Measurements from ENCODE around the gene ORM1.
"Not testable (repeated sequence)": the region's sequence is repeated elsewhere in the genome, so short reads cannot be mapped to it uniquely, and the experiment has no call there.

ORM1 gene

DNA sequence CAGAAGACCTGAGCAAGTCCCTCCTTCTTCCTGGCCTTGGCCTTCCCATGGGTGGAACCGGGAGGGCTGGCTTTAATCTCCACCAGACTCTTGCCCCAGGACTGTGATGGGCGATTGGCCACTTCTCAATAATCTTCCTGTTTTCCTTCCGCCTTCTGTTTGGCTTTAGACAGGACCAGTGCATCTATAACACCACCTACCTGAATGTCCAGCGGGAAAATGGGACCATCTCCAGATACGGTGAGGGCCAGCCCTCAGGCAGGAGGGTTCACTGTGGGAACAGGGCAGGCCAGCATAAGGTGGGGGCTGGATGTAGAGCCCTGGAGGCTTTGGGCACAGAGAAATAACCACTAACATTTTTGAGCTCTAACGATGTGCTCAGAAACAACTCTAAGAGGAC, 951 bp downstream of the ORM1 start:
- not testable (repeated sequence) for DNase-seq (ENCODE audit: low read depth, low spot score)

DNA sequence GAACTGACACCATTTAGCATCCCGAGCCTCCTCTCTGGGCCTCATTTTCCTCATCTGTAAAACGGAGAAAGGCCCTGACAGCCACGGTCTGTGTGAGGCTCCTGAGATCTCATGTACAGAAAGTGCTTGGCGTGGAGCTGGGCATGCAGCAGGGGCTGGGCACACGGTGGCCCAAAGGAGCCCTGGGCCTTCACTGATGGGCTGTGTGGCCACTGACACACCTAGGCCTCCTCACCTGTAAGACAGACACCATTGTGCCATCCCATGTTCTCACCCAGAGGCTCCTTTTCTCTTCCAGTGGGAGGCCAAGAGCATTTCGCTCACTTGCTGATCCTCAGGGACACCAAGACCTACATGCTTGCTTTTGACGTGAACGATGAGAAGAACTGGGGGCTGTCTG, 1.6 kb downstream of the ORM1 start:
- DNase-seq (ENCODE audit: low read depth, low spot score), result no peak

DNA sequence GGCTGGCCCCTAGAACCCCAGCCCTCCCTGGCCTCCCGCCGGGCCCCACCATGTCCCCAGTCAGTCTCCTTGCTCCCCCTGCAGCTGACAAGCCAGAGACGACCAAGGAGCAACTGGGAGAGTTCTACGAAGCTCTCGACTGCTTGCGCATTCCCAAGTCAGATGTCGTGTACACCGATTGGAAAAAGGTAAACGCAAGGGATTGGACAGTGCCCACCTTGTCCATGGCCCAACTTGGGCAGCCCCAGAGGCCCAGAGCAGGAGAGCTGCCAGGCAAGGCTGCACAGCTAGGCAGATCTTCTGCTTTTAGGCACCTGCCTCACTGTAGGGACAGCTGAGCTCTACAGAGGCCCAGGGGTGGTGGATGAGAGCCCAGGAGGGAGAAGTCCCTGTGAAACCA, 2.1 kb downstream of the ORM1 start:
- DNase-seq (ENCODE audit: low read depth, low spot score), result not testable (repeated sequence)

DNA sequence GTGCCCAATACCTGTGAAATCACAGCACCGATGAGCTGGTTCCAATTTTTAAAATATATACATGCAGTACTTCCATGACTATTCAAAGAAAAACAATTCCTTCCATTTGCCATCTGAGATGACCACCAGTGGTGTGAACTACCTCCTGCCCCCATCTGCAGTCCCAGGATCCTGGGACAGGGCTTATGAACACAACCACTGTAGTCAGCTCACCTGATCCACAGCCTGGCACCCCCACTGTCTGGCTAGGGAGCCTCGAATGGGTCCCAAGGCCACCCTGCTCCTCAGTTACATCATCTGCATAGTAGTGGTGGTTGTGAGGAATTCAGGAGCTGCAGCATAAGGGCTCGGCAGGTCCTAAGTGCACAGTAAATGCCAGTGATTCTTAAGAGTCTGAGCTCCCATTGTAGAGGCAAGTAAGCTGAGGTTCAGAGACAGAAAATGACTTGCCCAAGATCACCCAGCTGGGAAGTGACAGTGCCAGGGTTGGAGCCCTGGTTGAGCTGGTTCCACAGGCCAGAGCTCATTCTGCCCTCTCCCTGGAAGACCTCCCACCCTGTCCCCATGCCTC, 2.9 kb downstream of the ORM1 start:
- DNase-seq (ENCODE audit: low read depth, low spot score), result not testable (repeated sequence)

DNA sequence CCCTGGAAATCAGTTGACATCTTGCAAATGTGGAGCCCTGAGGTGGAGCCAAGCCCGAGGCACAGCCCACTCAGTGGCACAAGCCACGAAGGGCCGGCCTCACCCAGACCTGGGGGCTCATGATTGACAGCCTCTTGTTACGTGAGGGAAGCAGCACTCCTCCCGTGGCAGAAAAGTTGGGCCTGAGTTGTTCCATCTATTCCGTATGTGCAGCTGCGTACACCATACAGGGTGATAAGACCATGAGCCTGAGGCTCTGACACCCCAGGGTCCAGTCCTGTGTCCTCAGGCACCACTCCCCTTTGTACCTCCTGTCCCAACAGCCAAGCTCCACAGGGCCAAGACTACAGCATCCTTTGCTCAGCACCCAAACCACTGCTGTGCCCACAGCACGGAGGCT, 4.9 kb downstream of the ORM1 start:
- no peak for DNase-seq (ENCODE audit: low read depth, low spot score)

DNA sequence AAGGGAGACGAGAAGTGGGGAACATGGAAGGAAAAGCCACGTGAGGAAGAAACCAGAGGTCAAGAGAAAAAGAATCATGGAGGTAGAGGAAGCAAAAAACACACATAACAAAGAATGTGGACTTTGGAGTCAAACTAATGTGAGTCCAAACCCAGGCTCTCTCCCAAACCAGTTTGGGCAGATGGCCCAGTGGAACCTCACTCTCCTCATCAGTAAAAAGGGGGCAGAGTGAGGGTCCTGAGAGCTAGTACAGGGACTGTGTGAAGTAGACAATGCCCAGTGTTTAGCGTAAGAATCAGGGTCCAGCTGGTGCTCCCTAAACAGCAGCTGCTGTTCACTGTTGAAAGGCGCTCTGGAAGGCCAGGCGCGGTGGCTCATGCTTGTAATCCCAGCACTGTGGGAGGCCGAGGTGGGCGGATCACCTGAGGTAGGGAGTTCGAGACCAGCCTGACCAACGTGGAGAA, 5.5 kb downstream of the ORM1 start:
- not testable (repeated sequence) for DNase-seq (ENCODE audit: low read depth, low spot score)

DNA sequence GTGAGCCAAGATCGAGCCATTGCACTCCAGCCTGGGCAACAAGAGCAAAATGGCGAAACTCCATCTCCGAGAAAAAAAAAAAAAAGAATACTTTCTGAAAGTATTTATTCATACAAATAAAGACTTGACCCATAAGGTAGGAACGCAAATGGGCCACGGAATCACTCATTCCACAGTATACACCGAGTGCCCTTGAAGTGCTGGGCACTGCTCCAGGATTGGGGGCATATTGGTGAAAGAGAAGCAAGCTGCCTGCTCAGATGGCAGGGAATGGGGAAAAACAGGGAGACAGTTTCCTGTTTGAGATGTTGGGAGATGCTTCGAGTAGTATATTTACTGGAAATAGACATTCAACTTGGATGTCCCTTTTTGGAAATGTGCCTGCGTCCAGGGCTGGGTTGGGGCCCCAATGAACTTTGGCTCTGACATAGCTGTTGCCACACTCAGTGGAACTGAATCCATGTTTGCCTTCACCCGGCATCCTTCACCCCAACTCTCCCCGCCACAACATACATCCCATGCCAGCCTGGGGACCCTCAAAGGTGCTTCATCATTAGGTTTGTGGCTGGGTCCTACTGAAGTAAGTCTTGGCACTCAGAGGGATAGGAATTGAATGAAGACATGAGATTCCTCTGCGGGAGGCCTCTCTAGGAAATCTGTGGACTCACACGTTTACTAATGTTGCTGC, 6.2 kb downstream of the ORM1 start:
- not testable (repeated sequence) for DNase-seq (ENCODE audit: low read depth, low spot score)

DNA sequence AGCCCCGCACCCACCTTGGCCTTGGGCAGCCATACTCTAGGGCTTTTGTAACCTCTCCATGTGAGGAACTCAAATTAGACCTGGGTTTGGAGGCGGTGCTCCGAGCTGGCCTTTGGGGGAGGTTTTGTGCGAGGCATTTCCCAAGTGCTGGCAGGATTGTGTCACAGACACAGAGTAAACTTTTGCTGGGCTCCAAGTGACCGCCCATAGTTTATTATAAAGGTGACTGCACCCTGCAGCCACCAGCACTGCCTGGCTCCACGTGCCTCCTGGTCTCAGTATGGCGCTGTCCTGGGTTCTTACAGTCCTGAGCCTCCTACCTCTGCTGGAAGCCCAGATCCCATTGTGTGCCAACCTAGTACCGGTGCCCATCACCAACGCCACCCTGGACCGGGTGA, 6.7 kb downstream of the ORM1 start, which contains the start of gene ORM2:
Gene ORM2 (plus strand): TSS at position 245 of the 398 bp plus-strand sequence. CDS start 36 bp downstream, at position 281.
- DNase-seq (ENCODE audit: low read depth, low spot score), result not testable (repeated sequence)

DNA sequence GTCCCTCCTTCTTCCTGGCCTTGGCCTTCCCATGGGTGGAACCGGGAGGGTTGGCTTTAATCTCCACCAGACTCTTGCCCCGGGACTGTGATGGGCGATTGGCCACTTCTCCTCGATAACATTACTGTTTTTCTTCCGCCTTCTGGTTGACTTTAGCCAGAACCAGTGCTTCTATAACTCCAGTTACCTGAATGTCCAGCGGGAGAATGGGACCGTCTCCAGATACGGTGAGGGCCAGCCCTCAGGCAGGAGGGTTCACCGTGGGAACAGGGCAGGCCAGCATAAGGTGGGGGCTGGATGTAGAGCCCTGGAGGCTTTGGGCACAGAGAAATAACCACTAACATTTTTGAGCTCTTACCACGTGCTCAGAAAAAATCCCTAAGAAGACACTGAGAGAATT, 7.7 kb downstream of the ORM1 start:
- DNase-seq (ENCODE audit: low read depth, low spot score), result no peak

DNA sequence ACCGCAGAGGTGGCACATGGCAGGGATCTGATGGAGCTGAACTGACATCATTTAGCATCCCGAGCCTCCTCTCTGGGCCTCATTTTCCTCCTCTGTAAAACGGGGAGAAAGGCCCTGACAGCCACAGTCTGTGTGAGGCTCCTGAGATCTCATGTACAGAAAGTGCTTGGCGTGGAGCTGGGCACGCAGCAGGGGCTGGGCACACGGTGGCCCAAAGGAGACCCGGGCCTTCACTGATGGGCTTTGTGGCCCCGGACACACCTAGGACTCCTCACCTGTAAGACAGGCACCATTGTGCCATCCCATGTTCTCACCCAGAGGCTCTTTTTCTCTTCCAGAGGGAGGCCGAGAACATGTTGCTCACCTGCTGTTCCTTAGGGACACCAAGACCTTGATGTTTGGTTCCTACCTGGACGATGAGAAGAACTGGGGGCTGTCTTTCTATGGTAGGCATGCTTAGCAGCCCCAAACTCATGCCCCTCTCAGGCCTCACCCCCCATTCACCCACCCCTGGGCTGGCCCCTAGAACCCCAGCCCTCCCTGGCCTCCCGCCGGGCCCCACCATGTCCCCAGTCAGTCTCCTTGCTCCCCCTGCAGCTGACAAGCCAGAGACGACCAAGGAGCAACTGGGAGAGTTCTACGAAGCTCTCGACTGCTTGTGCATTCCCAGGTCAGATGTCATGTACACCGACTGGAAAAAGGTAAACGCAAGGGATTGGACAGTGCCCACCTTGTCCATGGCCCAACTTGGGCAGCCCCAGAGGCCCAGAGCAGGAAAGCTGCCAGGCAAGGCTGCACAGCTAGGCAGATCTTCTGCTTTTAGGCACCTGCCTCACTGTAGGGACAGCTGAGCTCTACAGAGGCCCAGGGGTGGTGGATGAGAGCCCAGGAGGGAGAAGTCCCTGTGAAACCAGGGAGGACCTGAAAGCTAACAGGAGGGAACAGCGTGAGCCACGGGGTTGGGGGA, 8.6 kb downstream of the ORM1 start:
- not testable (repeated sequence) for DNase-seq (ENCODE audit: low read depth, low spot score)

DNA sequence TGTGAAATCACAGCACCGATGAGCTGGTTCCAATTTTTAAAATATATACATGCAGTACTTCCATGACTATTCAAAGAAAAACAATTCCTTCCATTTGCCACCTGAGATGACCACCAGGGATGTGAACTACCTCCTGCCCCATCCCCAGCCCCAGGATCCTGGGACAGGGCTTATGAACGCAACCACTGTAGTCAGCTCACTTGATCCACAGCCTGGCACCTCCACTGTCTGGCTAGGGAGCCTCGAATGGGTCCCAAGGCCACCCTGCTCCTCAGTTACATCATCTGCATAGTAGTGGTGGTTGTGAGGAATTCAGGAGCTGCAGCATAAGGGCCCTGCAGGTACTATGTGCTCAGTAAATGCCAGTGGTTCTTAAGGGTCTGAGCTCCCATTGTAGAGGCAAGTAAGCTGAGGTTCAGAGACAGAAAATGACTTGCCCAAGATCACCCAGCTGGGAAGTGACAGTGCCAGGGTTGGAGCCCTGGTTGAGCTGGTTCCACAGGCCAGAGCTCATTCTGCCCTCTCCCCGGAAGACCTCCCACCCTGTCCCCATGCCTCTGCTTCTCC, 9.7 kb downstream of the ORM1 start:
- DNase-seq (ENCODE audit: low read depth, low spot score), result not testable (repeated sequence)

DNA sequence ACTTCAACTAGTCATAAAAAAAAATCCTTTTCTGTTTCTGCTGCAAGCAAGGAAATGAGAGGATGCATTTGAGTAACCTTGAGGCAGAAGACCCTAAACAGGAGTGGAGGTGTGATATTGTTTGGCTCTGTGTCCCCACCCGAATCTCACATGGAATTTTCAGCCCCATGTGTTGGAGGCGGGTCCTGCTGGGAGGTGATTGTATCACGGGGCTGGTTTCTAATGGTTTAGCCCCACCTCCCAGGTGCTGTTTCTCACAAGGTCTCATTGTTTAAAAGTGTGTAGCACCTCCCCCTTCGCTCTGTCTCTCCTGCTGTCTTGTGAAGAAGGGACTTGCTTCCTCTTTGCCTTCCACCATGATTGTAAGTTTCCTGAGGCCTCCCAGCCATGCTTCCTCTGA, 10.8 kb downstream of the ORM1 start:
- not testable (repeated sequence) for DNase-seq (ENCODE audit: low read depth, low spot score)

DNA sequence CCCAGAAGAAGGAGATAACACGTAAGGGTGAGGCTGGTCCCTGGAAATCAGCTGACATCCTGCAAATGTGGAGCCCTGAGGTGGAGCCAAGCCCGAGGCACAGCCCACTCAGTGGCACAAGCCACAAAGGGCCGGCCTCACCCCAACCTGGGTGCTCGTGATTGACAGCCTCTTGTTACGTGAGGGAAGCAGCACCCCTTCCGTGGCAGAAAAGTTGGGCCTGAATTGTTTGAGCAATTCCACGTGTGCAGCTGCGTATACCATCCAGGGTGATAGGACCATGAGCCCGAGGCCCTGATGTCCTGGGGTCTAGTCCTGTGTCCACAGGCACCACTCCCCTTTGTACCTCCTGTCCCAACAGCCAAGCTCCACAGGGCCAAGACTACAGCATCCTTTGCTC, 11.6 kb downstream of the ORM1 start:
- no peak for DNase-seq (ENCODE audit: low read depth, low spot score)

DNA sequence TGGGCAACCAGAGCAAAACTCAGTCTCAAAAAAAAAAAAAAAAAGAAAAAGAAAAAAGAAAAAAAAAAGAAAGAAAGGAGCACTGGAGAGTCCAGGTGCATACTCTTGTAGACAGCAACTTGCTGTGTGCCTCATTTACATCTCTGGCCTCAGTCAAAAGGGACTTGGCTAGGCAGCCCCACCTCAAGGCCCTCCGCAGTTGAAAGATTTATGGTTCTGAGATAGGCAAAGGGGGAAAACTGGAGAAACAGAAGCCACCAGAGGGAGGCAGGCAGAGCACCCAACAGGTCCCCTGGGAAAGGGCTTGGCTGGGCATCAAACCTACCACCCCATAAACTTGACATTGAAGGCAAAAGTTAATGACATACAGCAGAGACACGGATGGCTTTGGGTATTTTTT, 12.8 kb downstream of the ORM1 start:
- no peak for DNase-seq (ENCODE audit: low read depth, low spot score)

DNA sequence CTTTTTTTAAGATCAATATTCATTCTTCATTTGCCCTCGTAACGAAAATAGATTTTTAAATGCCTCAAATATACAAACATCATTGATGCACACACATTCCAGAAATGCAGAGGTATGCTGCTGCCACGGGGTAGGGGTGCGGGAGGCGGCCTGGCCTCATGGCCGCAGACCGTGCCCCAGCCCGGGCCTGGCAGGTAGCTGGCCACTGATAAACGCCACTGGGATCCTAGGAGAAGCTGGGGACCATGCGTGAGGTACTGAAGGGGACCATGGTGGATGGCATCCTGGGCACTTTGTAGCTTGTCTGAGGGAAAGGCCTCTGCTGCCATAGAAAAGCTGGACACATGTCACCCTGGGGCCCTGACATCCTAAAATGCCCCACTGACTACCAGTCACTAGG, 13.3 kb downstream of the ORM1 start:
- DNase-seq (ENCODE audit: low read depth, low spot score), result no peak

DNA sequence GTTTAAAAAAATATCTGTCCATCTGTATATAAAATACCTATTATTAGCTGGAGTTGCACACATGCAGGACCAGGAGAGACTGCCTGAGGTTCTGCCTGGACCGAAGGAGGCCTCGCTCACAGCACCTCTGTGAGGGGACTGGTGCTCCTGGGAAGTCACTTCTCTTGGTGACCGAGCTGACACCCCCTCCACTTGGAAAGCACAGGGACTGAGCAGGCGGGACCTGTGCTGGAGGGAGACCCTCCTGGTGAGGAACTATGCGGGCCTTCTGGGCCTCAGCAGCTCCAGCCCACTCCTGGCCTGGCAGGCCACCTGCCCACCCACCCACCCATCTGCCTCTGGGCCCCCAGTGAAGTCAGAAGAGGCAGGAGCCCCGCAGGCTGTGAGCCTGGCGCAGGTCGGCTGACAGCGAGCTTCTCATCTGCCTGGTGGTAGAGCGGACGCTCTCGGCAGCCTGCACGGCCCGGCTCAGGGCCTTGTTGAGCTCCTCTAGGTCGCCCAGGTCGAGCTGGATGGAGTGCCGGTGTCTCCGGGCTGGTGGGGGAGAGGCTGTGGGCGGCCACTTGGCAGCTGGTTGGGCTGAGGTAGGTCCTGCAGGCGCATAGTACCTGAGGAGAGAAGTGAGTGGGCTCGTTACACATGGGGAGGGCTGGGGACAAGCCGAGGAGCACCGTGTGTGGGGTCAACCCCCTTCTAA, 13.9 kb downstream of the ORM1 start:
- no peak for DNase-seq (ENCODE audit: low read depth, low spot score)

DNA sequence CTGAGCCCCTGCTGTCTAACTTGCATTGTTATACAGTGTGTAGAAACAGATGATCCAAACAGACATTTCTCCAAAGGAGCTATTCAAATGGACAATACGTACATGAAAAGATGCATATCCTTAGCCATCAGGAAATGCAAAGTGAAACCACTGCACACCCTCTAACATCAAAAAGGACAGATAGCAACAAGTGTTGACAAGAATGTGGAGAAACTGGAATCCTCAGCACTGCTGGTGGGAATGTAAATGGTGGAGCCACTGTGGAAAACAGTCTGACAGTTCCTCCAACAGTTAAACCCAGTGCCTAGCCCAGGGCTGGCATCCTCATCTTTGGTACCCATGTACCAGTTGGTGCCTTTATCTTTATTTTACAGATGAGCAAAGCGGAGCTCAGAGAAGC, 15.3 kb downstream of the ORM1 start:
- DNase-seq (ENCODE audit: low read depth, low spot score), result no peak

DNA sequence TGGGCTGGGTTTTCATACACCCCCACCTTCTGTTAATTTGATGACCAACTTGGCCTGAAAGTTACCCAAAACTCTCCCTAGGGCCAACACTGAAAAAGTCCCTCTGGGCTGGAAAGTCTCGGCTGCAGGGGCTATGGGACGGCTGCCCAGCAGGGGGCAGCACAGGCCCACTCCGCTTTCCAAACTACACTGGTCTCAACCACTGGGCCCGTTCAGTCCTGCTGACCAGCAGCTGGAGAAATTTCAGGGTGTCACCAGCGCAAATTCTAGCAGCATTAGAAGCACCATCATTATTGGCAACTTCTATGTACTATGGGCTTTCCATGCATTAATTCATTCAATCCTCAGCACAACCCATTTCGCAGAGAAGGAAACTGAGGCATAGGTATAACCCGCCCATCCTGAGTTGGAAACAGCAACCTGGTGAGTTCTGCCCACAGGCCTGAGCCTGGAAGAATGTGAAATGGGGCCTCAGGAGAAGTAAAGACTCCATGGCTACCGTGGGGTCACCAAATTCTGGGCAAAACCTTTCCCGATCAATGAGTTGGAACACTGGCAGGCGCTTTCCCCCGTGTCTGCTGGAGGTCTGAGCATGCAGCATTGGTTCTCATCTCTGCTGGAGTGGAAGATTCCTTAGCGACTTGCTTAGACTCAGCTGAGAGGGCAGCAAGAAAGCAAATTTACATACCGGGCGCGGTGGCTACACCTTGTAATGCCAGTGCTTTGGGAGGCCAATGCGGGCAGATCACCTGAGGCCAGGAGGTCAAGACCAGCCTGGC, 16.4 kb downstream of the ORM1 start:
- DNase-seq (ENCODE audit: low read depth, low spot score), result no peak

DNA sequence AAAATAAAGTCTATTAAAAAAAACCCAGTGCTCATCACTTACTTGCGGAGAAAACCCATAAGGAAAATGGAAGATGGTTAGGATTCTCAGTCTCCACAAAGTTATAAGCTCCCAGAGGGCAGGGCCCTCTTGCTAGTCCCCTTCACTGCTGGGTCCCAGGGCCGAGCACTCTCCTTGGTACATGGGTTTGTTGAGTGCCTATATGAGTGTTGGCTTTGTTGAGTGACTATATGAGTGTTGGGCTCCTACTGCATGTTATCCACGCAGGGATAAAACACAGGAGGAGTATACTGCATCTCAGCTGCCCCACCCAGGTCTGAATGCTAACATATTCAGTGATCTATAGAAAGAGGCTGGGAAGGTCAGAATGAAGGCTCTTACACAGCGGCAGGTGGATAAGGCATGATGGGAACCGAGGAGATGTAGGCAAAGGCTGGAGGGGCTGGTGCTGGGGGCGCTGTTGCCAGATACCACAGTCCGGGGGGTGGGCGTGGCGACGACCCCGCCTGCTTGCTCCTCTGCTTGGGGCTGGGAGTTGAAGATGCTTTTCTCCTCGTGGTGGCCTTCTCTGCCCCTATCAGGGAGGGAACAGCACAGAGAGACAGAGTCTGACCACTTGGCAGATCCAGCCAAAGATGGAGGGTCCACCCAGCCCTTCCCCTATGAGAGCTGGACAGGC, 18.4 kb downstream of the ORM1 start:
- DNase-seq (ENCODE audit: low read depth, low spot score), result no peak

DNA sequence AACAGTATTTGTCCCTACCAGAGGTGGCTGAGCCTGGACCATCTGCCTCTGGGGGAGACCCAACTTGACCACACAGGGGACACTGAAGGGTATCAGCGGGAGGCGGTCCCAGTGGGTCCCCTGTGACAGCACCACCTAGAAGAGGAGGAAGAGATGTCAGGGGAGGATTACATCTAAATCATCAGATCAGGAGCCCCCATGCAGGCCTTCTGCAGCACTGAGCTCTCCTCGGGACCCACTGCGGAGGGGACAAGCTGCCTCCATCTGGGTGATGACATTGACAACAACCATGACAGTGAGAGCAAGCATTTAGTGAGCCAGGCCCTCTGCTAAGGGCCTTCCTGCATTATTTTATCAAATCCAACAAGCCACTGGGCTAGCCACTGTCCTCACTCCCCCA, 19.1 kb downstream of the ORM1 start:
- DNase-seq (ENCODE audit: low read depth, low spot score), result no peak
